IMR-90 (cell line): ENCODE data around the gene TMUB2. TPM values are rescaled to one million over a fixed set of nuclear protein-coding genes. Genes with fewer than 3 reads are reported as not detected.

Experiments used
- ATAC-seq: fragments of 200-7000 bp; cut with Tn5 transposase; 2 replicates; pipeline ENCODE4 v1.9.1; 2020; ENCODE audit warnings: low read depth, mild to moderate bottlenecking, moderate library complexity
- BruUV-seq: library from RNA; stranded (reverse); fragments of 400-500 nt; replicated peaks from 2 replicates; lab custom pipeline; 2021; lab: Mats Ljungman, UMichigan
- CTCF ChIA-PET: fragments of 300-600 bp; formaldehyde crosslinking; extraction: SDS; loops from one replicate; lab custom pipeline; 2021; ENCODE audit warnings: antibody characterized with exemption; lab: Yijun Ruan, JAX
- POLR2A ChIA-PET: fragments of 300-600 bp; sonication (Branson Sonifier 250); formaldehyde crosslinking; loops from one replicate; lab custom pipeline; 2022; ENCODE audit warnings: antibody characterized with exemption; ENCODE audit not compliant: unreplicated experiment; lab: Charles Lee
- DNase-seq: peaks from one replicate; pipeline ENCODE4 v3.0.0; 2013
- H2AFZ ChIP-seq: replicated peaks from 2 replicates; pipeline ENCODE3; 2013; ENCODE audit warnings: low read length, mild to moderate bottlenecking; ENCODE audit not compliant: poor library complexity
- H2AK5ac ChIP-seq: 2 replicates; pipeline ENCODE4 v1.6.1; 2013; ENCODE audit warnings: low read depth, low read length, inconsistent platforms
- H2AK9ac ChIP-seq: replicated peaks from 2 replicates; pipeline ENCODE3; 2013; ENCODE audit warnings: mild to moderate bottlenecking, low read depth, low read length, moderate library complexity; ENCODE audit not compliant: poor library complexity
- H2BK120ac ChIP-seq: 2 replicates; pipeline ENCODE4 v1.6.1; 2013; ENCODE audit warnings: low read depth, low read length, inconsistent platforms
- H2BK15ac ChIP-seq: 3 replicates; pipeline ENCODE4 v1.6.1; 2013; ENCODE audit warnings: low read depth, low read length, inconsistent platforms
- H2BK20ac ChIP-seq: 2 replicates; pipeline ENCODE4 v1.6.1; 2013; ENCODE audit warnings: low read depth, mild to moderate bottlenecking, inconsistent platforms, low read length, moderate library complexity
- H2BK5ac ChIP-seq: 2 replicates; pipeline ENCODE4 v1.6.1; 2013; ENCODE audit warnings: mild to moderate bottlenecking, low read depth, low read length, inconsistent platforms; ENCODE audit not compliant: poor library complexity, severe bottlenecking
- H3K14ac ChIP-seq: replicated peaks from 2 replicates; pipeline ENCODE4 v1.6.1; 2013; ENCODE audit warnings: low read depth, low read length, inconsistent platforms
- H3K18ac ChIP-seq: 2 replicates; pipeline ENCODE4 v1.6.1; 2013; ENCODE audit warnings: low read depth, low read length, control low read depth
- H3K23ac ChIP-seq: 2 replicates; pipeline ENCODE4 v1.6.1; 2013; ENCODE audit warnings: low read depth, low read length, inconsistent platforms
- H3K27ac ChIP-seq: 2 replicates; pipeline ENCODE4 v1.5.1; 2013; ENCODE audit warnings: mild to moderate bottlenecking, control low read depth, low read length; ENCODE audit not compliant: insufficient read depth
- H3K27me3 ChIP-seq: 2 replicates; pipeline ENCODE4 v1.6.1; 2013; ENCODE audit warnings: low read length; ENCODE audit not compliant: control insufficient read depth, insufficient read depth
- H3K36me3 ChIP-seq: 2 replicates; pipeline ENCODE4 v1.6.1; 2013; ENCODE audit warnings: low read length, mixed read lengths; ENCODE audit not compliant: control insufficient read depth, insufficient read depth
- H3K4ac ChIP-seq: 2 replicates; pipeline ENCODE4 v1.6.1; 2013; ENCODE audit warnings: low read depth, low read length, inconsistent platforms
- H3K4me1 ChIP-seq: 2 replicates; pipeline ENCODE4 v1.6.1; 2013; ENCODE audit warnings: low read length, mixed read lengths; ENCODE audit not compliant: control insufficient read depth, insufficient read depth
- H3K4me2 ChIP-seq: 2 replicates; pipeline ENCODE4 v1.6.1; 2013; ENCODE audit warnings: low read depth, mild to moderate bottlenecking, control low read depth, low read length, moderate library complexity
- H3K4me3 ChIP-seq: 2 replicates; pipeline ENCODE4 v1.5.1; 2013; ENCODE audit warnings: low read depth, mild to moderate bottlenecking, control low read depth, low read length, moderate library complexity; ENCODE audit not compliant: insufficient read depth
- H3K56ac ChIP-seq: 2 replicates; pipeline ENCODE4 v1.6.1; 2013; ENCODE audit warnings: low read length, inconsistent platforms; ENCODE audit not compliant: insufficient read depth; ENCODE audit errors: extremely low read depth
- H3K79me1 ChIP-seq, 2 experiments: 2 replicates each; pipeline ENCODE4 v1.6.1; 2013; ENCODE audit warnings: low read length in 2 of 2, inconsistent platforms in 1 of 2, low read depth in 1 of 2
- H3K9ac ChIP-seq: 2 replicates; pipeline ENCODE4 v1.6.1; 2013; ENCODE audit warnings: low read depth, low read length, control low read depth
- H3K9me1 ChIP-seq: 2 replicates; pipeline ENCODE4 v1.6.1; 2013; ENCODE audit warnings: low read length, inconsistent platforms; ENCODE audit not compliant: insufficient read depth
- H3K9me3 ChIP-seq: 2 replicates; pipeline ENCODE4 v1.6.1; 2013; ENCODE audit warnings: low read length; ENCODE audit not compliant: control insufficient read depth, insufficient read depth
- H4K20me1 ChIP-seq: 2 replicates; pipeline ENCODE4 v1.6.1; 2013; ENCODE audit warnings: low read length, inconsistent platforms; ENCODE audit not compliant: insufficient read depth
- H4K5ac ChIP-seq: 2 replicates; pipeline ENCODE4 v1.6.1; 2013; ENCODE audit warnings: mild to moderate bottlenecking, low read depth, low read length, control low read depth
- H4K8ac ChIP-seq, 2 experiments: 2 replicates each; pipeline ENCODE4 v1.6.1; 2013; ENCODE audit warnings: low read depth in 2 of 2, low read length in 2 of 2, control low read depth in 1 of 2, inconsistent platforms in 1 of 2
- H4K91ac ChIP-seq: 2 replicates; pipeline ENCODE4 v1.6.1; 2013; ENCODE audit warnings: low read depth, low read length, inconsistent platforms; ENCODE audit not compliant: insufficient read depth
- BHLHE40 ChIP-seq: fragments of 150-350 bp; IDR thresholded peaks from 2 replicates; pipeline ENCODE4 v1.6.1; 2016; ENCODE audit warnings: mild to moderate bottlenecking, low read depth, low read length
- CEBPB ChIP-seq: IDR thresholded peaks from 2 replicates; pipeline ENCODE4 v1.6.1; 2012; ENCODE audit warnings: low read depth, low read length, improper control_type of control experiment
- CHD1 ChIP-seq: IDR thresholded peaks from 2 replicates; pipeline ENCODE4 v1.6.1; 2012; ENCODE audit warnings: low read depth, low read length, improper control_type of control experiment
- ELK1 ChIP-seq: fragments of 150-350 bp; IDR thresholded peaks from 2 replicates; pipeline ENCODE4 v1.6.1; 2016; ENCODE audit warnings: low read depth, mild to moderate bottlenecking, low read length, moderate library complexity, borderline replicate concordance
- FOS ChIP-seq: fragments of 150-350 bp; IDR thresholded peaks from 2 replicates; pipeline ENCODE4 v1.6.1; 2016; ENCODE audit warnings: low read depth, low read length
- MAFK ChIP-seq: IDR thresholded peaks from 2 replicates; pipeline ENCODE4 v1.6.1; 2012; ENCODE audit warnings: low read depth, low read length, improper control_type of control experiment
- MAZ ChIP-seq: IDR thresholded peaks from 2 replicates; pipeline ENCODE4 v1.6.1; 2012; ENCODE audit warnings: low read depth, mild to moderate bottlenecking, low read length, improper control_type of control experiment, moderate library complexity, borderline replicate concordance
- MXI1 ChIP-seq: IDR thresholded peaks from 2 replicates; pipeline ENCODE4 v1.6.1; 2012; ENCODE audit warnings: low read depth, mild to moderate bottlenecking, low read length, moderate library complexity, borderline replicate concordance
- POLR2A ChIP-seq: IDR thresholded peaks from 2 replicates; pipeline ENCODE4 v1.6.1; 2012; ENCODE audit warnings: mild to moderate bottlenecking, low read depth, low read length
- RAD21 ChIP-seq: IDR thresholded peaks from 2 replicates; pipeline ENCODE4 v1.6.1; 2012; ENCODE audit warnings: low read length, improper control_type of control experiment
- RFX5 ChIP-seq: IDR thresholded peaks from 2 replicates; pipeline ENCODE4 v1.8.0; 2012; ENCODE audit warnings: low read depth, mild to moderate bottlenecking, low read length, moderate library complexity
- SMC3 ChIP-seq: fragments of 150-350 bp; IDR thresholded peaks from 2 replicates; pipeline ENCODE4 v1.6.1; 2016; ENCODE audit warnings: low read depth, mild to moderate bottlenecking, antibody characterized with exemption, low read length, moderate library complexity
- WGBS, 2 experiments: methylation state at CpG; one replicate each; pipeline versions ENCODE4 v1.1.5 to v1.1.7; 2013; ENCODE audit warnings: missing lambda C conversion rate in 2 of 2; ENCODE audit not compliant: insufficient read length in 1 of 2; ENCODE audit errors: extremely low coverage in 2 of 2; 5-methylcytosine and 5-hydroxymethylcytosine counted together
- dilution Hi-C: fragments of 300-500 bp; cut with HindIII; formaldehyde crosslinking; loops from one replicate; pipeline ENCODE4 v1.14.3; 2018; ENCODE audit warnings: low sequenced_read_pairs; ENCODE audit not compliant: unreplicated experiment
- in situ Hi-C: fragments of 300-500 bp; cut with MboI; formaldehyde crosslinking; loops from 3 replicates; pipeline ENCODE4 v1.14.3; 2019; ENCODE audit warnings: low sequenced_read_pairs, inconsistent platforms, mixed read lengths
- intact Hi-C: fragments of 100-400 bp; cut with micrococcal nuclease; formaldehyde crosslinking; loops from 2 replicates; pipeline ENCODE4 v1.10.0; 2022
- polyA plus RNA-seq, 3 experiments: library from polyadenylated mRNA; depleted of rRNA; stranded (reverse); fragments of >200 nt; gene quantifications; 2 replicates each; pipeline ENCODE4 v1.2.3, GENCODE V29; 2012; ENCODE audit warnings: low replicate concordance in 1 of 3
- total RNA-seq: library from RNA; depleted of rRNA; stranded (reverse); fragments of >200 nt; gene quantifications from 2 replicates; pipeline ENCODE4 v1.2.3, GENCODE V29; 2012
- TF ChIP-seq, protein P1 (sequence below): fragments of 150-350 bp; IDR thresholded peaks from 2 replicates; pipeline ENCODE4 v1.6.1; 2017; ENCODE audit warnings: mild to moderate bottlenecking, antibody characterized with exemption, low read length, low read depth

Gene TMUB2
- total and polyA plus RNA-seq, 2 of the 4 experiments (the other 2 are of a cell fraction), result 16.5 to 42.5 TPM

DNA sequence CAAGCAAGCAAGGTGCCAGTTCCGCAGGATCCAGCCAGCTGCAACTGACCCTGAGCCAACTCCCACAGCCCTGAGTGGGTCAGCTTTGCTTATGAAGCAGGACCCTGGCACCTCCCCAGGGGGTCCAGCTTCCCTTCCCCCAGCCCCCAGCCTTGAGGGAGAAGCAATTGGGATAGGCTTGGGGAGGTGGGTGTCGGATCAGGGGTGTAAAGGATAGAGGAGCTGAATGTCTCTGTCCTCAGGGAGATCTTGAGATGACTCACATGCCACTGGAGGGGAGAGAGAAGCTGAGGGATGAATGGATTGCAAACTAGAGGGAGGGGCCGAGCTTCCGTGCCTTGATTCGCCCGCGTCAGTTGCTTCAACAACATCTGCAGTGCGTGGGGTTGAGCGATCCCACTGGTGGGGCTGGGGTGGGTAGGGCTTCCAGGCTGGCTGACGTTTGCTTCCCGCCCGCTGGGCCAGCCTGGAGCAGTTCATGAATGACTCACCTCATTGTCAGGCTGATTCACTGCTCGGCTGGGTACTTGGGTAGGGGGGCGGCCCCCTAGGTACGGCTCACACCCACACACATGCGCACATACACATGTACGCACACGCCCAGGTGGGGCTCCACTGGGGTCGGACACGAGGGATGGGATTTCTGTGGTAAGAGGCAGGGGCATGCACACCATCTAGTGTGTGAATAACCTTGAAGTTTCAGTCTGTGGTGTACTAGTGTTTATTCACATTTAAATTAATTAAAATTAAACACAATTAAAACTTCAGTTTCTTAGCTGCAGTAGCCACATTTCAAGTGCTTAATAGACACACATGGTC, 48.7 kb upstream of the TMUB2 start:
- in situ Hi-C loops (no loop called here), dilution Hi-C loops (no loop called here), intact Hi-C loops (loop anchor here (1.0 kb wide), 1 partner anchor 14 kb away; no protein-coding TSS in a partner anchor)
- Histone ChIP-seq H3K79me1 (peaks cover 0 to 13% of the 10 kb centered on the region in 2 experiments; a peak in 3 of 4 replicates), H3K18ac (peak overlapping the region; percentile 43), H2BK15ac (peak overlapping the region; percentile 71; the same call in 2 of the 3 replicates), H3K4me1 (peaks cover 10% of the 10 kb centered on the region), H3K9me3 (no peaks in the 10 kb centered on the region), H2BK20ac (peak overlapping the region; percentile 94), H2AK9ac (peak overlapping the region; percentile 96), H4K20me1 (no peaks in the 10 kb centered on the region), H4K8ac (peak overlapping the region; percentile 39 to 88; a peak in 3 of 4 replicates), H3K56ac (peak overlapping the region; percentile 51), H3K14ac (peak overlapping the region; percentile 71), H2AFZ (peak overlapping the region; percentile 92), H3K27ac (peak overlapping the region; percentile 78), H2AK5ac (peak overlapping the region; percentile 85), H3K23ac (peak overlapping the region; percentile 65; the same call in 1 of the 2 replicates), H3K4me2 (peak overlapping the region; percentile 80), H3K4me3 (peak overlapping the region; percentile 24; the same call in 1 of the 2 replicates), H3K36me3 (no peaks in the 10 kb centered on the region), H3K9ac (peak overlapping the region; percentile 26), H3K9me1 (peaks cover 14% of the 10 kb centered on the region), H2BK5ac (peak overlapping the region; percentile 93), H4K5ac (peak overlapping the region; percentile 28; the same call in 1 of the 2 replicates), H3K4ac (peak overlapping the region; percentile 90), H3K27me3 (no peaks in the 10 kb centered on the region), H4K91ac (peak overlapping the region; percentile 76), H2BK120ac (peak overlapping the region; percentile 92)
- ChIA-PET POLR2A (interaction anchor here (0.6 kb wide), 1 partner anchor 247 kb away, joined by 9 read pairs; no protein-coding TSS in a partner anchor), CTCF (interaction anchor here (0.8 to 1.9 kb wide), 2 partner anchors 14 to 27 kb away, joined by 3 to 5 read pairs; partner anchors contain the start of gene HDAC5)
- WGBS, 2 experiments, result 0% methylated on average over 9 of the region's 20 CpGs; no CpG with 5 or more reads in 1 of the 2 experiments
- peak; percentile 95 for ATAC-seq
- DNase-seq, result peak; percentile 100
- no TSS peak for BruUV-seq
- TF ChIP-seq RFX5, result no peak
- TF ChIP-seq POLR2A, result peak; percentile 66; the same call in 1 of the 2 replicates
- TF ChIP-seq MAZ, result peak; percentile 92
- peak; percentile 86 for TF ChIP-seq MXI1
- TF ChIP-seq ELK1, result no peak
- TF ChIP-seq MAFK, result peak; percentile 25; the same call in 1 of the 2 replicates
- no peak for TF ChIP-seq SMC3
- peak; percentile 38; the same call in 1 of the 2 replicates for TF ChIP-seq CHD1
- no peak; the same call in none of the 2 replicates for TF ChIP-seq RAD21
- TF ChIP-seq BHLHE40, result peak; percentile 51
- TF ChIP-seq CEBPB, result peak; percentile 79
- TF ChIP-seq FOS, result peak; percentile 97
- TF ChIP-seq, protein P1, sequence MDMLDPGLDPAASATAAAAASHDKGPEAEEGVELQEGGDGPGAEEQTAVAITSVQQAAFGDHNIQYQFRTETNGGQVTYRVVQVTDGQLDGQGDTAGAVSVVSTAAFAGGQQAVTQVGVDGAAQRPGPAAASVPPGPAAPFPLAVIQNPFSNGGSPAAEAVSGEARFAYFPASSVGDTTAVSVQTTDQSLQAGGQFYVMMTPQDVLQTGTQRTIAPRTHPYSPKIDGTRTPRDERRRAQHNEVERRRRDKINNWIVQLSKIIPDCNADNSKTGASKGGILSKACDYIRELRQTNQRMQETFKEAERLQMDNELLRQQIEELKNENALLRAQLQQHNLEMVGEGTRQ, result no peak
